Fibroblast of lung (primary cell): ENCODE data around the gene NOS1AP. TPM values are rescaled to one million over a fixed set of nuclear protein-coding genes. Genes with fewer than 3 reads are reported as not detected.
"Not testable (repeated sequence)": the region's sequence is repeated elsewhere in the genome, so short reads cannot be mapped to it uniquely, and the experiment has no call there.

ENCODE experiments used
- DNase-seq, 2 donors: peaks; one replicate each; pipeline versions ENCODE4 v3.0.0 to v3.0.0-alpha.2; 2010; ENCODE audit warnings: low read depth in 2 of 2
- H2AFZ ChIP-seq: 2 replicates; pipeline ENCODE4 v1.5.1; 2012; ENCODE audit warnings: low read length, control low read depth, inconsistent platforms
- H3K27ac ChIP-seq: 2 replicates; pipeline ENCODE4 v1.5.1; 2011; ENCODE audit warnings: low read length, control low read depth; ENCODE audit not compliant: insufficient read depth
- H3K27me3 ChIP-seq: 2 replicates; pipeline ENCODE4 v1.5.1; 2011; ENCODE audit warnings: mild to moderate bottlenecking, low read length; ENCODE audit not compliant: control insufficient read depth, insufficient read depth
- H3K36me3 ChIP-seq: 2 replicates; pipeline ENCODE4 v1.5.1; 2011; ENCODE audit warnings: low read length; ENCODE audit not compliant: control insufficient read depth, insufficient read depth
- H3K4me1 ChIP-seq: 2 replicates; pipeline ENCODE4 v1.5.1; 2011; ENCODE audit warnings: low read length; ENCODE audit not compliant: control insufficient read depth, insufficient read depth; ENCODE audit errors: extremely low read depth
- H3K4me2 ChIP-seq: 2 replicates; pipeline ENCODE4 v1.5.1; 2011; ENCODE audit warnings: low read length, control low read depth; ENCODE audit not compliant: insufficient read depth; ENCODE audit errors: extremely low read depth
- H3K4me3 ChIP-seq, 4 experiments: fragments of 200-600 bp in 1 of 4; sonication (generic) in 1 of 4; replicated peaks in 1 of 4; 2 replicates each; pipeline ENCODE4 v1.5.1; 2011 to 2016; ENCODE audit warnings: low read length in 4 of 4, low read depth in 3 of 4, mild to moderate bottlenecking in 3 of 4, control low read depth in 2 of 4, inconsistent platforms in 1 of 4, mixed read lengths in 1 of 4; ENCODE audit not compliant: insufficient read depth in 1 of 4; ENCODE audit errors: control extremely low read depth in 1 of 4
- H3K79me2 ChIP-seq: 2 replicates; pipeline ENCODE4 v1.5.1; 2012; ENCODE audit warnings: mild to moderate bottlenecking, low read length, inconsistent platforms; ENCODE audit not compliant: control insufficient read depth, insufficient read depth
- H3K9ac ChIP-seq: 2 replicates; pipeline ENCODE4 v1.5.1; 2011; ENCODE audit warnings: mild to moderate bottlenecking, low read length, control low read depth; ENCODE audit not compliant: insufficient read depth
- H3K9me3 ChIP-seq: 2 replicates; pipeline ENCODE4 v1.5.1; 2012; ENCODE audit warnings: low read depth, low read length; ENCODE audit not compliant: control insufficient read depth, insufficient read depth
- H4K20me1 ChIP-seq: 2 replicates; pipeline ENCODE4 v1.5.1; 2011; ENCODE audit warnings: low read length; ENCODE audit not compliant: control insufficient read depth, insufficient read depth; ENCODE audit errors: extremely low read depth
- CTCF ChIP-seq, 2 donors: IDR thresholded peaks in 1 of 2; conservative IDR thresholded peaks in 1 of 2; 1 replicate in 1 of 2; 2 replicates in 1 of 2; pipeline ENCODE4 v1.5.1; 2011 to 2012; ENCODE audit warnings: low read length in 2 of 2, control low read depth in 1 of 2, inconsistent platforms in 1 of 2, low read depth in 1 of 2, mild to moderate bottlenecking in 1 of 2
- EZH2 ChIP-seq: IDR thresholded peaks from 2 replicates; pipeline ENCODE4 v1.5.1; 2012; ENCODE audit warnings: low read length, control low read depth, mild to moderate bottlenecking; ENCODE audit errors: missing control alignments
- polyA plus RNA-seq, 2 donors: library from polyadenylated mRNA; depleted of rRNA in 1 of 2; stranded (reverse) in 1 of 2; unstranded in 1 of 2; fragments of >200 nt; gene quantifications; 2 replicates each; pipeline ENCODE4 v1.2.1, GENCODE V29; 2011 to 2012; ENCODE audit warnings: missing spikeins in 1 of 2
- total RNA-seq: library from RNA; depleted of rRNA; stranded (reverse); fragments of >200 nt; gene quantifications from 2 replicates; pipeline ENCODE4 v1.2.1, GENCODE V29; 2014

NOS1AP gene
- total and polyA plus RNA-seq, 2 donors (not counting 1 experiment from before 2014, with no cell fraction given), result 0.14 to 0.17 TPM

- Histone ChIP-seq H3K4me3 (no peak overlapping the region), H3K4me1 (peaks cover 2% of the 10 kb centered on the region), H3K9ac (no peak overlapping the region), H3K36me3 (no peaks in the 10 kb centered on the region), H4K20me1 (no peaks in the 10 kb centered on the region), H3K9me3 (no peaks in the 10 kb centered on the region), H3K79me2 (no peaks in the 10 kb centered on the region), H2AFZ (no peak overlapping the region), H3K4me2 (no peak overlapping the region), H3K27me3 (no peaks in the 10 kb centered on the region), H3K27ac (no peak overlapping the region)
- TF ChIP-seq CTCF (conservative IDR thresholded peaks at IDR 0.05 in 1 of 2, IDR thresholded peaks at IDR 0.05 in 1 of 2; ENCODE audit: low read depth in 1 of 2, low read length in 2 of 2) (no peak), EZH2 (no peak)
- no peak for DNase-seq
Observed at GRCh38 chr1:162351246-162351842, 281.9 kb downstream of the NOS1AP start.

GRCh38 chr1:162351874-162352273 is 282.4 kb downstream of the NOS1AP start:
- not testable (repeated sequence) for DNase-seq, H3K4me3 ChIP-seq, H3K36me3 ChIP-seq, H3K4me1 ChIP-seq, H3K4me2 ChIP-seq, H3K79me2 ChIP-seq, H4K20me1 ChIP-seq, H3K9me3 ChIP-seq, H2AFZ ChIP-seq, H3K27me3 ChIP-seq, H3K9ac ChIP-seq, H3K27ac ChIP-seq

DNA sequence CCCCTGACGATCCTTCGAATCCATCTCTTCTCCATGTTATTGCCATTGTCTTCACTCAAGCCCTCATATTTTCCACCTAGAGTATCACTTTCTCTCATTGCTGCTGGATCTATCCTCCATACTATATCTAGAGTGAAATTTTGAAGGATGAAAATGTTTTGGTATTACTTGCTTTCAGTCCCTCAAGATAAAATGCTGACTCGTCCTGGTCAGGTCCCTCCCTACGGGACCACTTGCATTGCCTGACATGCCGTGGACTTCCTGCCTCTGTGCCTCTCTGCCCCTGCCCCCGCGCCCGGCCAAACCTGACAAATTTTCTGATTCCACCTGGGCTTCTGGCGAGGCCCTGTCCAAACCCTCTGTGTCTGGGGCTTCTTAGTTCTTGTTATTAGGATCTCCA is 283.6 kb downstream of the NOS1AP start:
- no peak overlapping the region for H3K4me2 ChIP-seq
- no peaks in the 10 kb centered on the region for H3K36me3 ChIP-seq
- no peaks in the 10 kb centered on the region for H3K27me3 ChIP-seq
- no peaks in the 10 kb centered on the region for H3K9me3 ChIP-seq
- no peak overlapping the region for H2AFZ ChIP-seq
- H4K20me1 ChIP-seq, result no peaks in the 10 kb centered on the region
- peaks cover 2% of the 10 kb centered on the region for H3K4me1 ChIP-seq
- H3K9ac ChIP-seq, result no peak overlapping the region
- H3K79me2 ChIP-seq, result no peaks in the 10 kb centered on the region
- no peak for DNase-seq
- no peak overlapping the region for H3K27ac ChIP-seq
- TF ChIP-seq CTCF (conservative IDR thresholded peaks at IDR 0.05 in 1 of 2, IDR thresholded peaks at IDR 0.05 in 1 of 2; ENCODE audit: low read depth in 1 of 2, low read length in 2 of 2) (no peak), EZH2 (no peak)
- H3K4me3 ChIP-seq, result no peak overlapping the region
